HG02759 (cell line): ENCODE data around the gene PODN.

Experiments used
- ATAC-seq: cut with Tn5 transposase; IDR thresholded peaks from one replicate; pipeline ENCODE4 v1.9.1; 2021; ENCODE audit warnings: mild to moderate bottlenecking, moderate library complexity; ENCODE audit not compliant: unreplicated experiment

The PODN gene

DNA sequence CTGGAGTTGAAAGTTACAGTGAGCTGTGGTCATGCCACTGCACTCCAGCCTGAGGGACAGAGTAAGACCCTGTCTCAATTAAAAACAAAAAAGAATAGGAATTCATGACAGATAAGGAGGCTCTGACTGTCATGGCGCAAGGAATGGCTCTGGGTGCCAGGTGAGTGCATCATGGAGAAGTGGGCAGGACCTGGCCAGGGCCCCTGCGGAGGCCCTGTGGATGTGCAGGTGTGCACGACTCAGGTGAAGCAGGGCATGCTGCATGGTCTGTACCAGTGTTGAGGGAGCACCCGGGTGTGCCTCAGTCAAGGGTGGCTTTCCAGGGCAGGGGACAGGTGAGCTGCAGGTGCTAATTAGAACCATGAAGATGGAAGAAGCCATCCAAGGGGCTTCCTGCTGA lies 66.4 kb downstream of the PODN start:
- ATAC-seq: no peak

DNA sequence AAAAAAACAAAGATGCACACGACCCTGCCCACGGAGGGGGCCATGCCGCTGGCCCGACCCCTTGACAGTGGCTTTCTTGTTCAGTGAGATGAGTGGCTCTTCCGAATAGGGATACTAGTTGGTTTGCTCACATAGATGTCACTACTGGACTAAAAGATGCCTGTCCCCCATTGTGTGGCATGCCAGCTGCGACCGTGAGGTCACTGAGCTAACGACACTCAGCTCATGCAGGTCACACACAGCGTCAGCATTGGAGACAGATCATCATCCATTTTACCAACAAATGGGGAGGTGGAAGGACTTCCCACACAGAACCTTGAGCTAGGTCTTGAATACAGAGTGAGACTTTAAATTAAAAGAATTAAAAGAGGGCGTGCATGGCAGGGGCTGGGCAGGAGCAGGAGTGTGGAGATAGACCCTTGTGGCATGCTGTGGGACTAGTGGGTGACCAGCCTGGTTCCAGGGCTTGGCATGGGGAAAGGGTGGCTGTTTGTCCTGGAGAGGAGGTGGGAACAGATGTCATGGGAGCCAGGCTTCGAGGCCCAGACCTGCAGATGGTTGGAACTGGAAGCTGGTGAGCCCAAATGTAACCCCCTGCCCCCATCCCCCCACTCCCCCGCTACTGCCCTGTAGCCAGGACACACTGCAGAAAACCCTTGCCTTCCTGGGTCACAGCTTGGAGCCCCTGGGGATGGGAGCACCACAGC lies 68.0 kb downstream of the PODN start:
- no peak for ATAC-seq

DNA sequence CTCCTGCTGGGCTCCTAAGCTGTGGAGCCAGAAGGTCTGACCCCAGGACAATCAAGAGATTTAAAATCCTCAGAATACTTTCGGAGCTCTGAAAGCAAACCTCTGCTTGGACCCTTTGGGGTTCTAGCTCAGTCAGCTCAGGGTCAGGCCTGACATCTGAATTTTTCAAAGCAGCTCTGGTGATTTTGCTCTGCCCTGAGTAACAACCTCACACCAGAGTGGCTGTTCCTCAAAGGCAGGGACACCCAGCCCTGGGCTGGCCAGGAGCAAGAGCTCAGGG lies 68.5 kb downstream of the PODN start:
- ATAC-seq: no peak

DNA sequence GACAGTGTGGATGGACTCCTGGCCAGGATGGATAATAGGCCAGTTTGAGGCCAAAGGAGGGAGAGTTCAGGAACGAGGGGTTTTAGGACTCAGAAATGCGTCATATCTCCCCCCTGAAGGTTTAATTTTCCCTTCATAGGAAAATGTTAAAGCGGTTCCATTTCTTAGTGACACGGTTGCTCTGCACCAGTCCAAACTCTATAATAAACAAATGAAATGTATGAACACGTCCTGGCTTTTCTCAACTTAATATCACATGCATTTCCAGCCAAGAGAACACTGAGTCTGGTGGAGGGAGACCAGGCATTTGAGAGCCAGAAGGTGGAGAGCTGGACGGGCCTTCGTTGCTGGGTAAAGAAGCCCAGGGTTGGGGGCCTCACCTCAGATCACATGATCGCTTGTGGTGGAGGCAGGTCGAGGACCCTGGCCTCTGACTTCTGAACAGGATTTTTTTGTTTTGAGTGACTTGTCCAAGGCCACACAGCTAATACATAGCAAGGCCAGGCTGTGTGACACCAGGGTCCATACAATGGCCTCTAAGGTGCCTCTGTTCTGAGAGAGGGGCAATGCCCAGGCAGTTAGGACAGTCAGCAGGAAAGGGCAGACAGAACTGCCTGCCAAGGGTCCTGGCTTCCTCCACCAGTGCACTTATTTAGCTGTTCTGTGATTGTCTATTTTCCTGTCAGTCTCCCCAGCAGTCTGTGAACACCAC lies 69.0 kb downstream of the PODN start:
- ATAC-seq: no peak

DNA sequence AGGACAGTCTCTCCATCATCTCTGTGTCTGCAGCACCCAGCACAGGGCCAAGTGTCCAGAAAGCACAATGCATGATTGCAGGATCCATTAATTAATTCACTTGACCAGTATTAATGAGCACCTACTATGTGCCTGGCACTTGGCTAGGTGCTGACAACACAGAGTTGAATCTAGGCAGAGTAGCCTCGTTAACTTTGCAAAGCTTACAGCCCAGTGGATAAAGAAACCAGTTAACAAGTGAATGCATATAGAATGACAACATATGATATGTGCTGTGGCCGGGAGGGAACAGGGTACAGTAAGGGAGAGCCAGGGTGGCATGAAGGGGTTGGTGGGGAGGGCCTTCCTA lies 69.6 kb downstream of the PODN start:
- ATAC-seq: no peak

DNA sequence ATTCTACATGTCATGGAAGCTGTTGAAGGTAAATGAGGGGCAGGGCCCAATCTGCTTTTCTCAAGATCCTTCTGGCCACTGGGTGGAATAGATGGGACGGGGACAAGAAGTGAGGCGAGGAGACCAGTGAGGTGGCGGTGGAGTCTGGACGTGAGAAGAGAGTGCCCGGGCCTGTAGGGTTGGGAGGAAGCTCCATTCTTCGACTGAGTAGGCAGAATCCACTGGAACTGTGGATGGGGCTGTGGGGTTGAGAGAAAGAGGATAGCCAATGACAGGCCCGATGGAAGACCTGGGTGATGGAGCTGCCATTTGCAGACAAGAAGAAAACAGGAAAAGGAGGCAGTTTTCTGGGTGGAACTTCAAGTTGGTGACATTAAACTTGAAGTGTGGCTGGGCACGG lies 70.2 kb downstream of the PODN start:
- no peak for ATAC-seq

DNA sequence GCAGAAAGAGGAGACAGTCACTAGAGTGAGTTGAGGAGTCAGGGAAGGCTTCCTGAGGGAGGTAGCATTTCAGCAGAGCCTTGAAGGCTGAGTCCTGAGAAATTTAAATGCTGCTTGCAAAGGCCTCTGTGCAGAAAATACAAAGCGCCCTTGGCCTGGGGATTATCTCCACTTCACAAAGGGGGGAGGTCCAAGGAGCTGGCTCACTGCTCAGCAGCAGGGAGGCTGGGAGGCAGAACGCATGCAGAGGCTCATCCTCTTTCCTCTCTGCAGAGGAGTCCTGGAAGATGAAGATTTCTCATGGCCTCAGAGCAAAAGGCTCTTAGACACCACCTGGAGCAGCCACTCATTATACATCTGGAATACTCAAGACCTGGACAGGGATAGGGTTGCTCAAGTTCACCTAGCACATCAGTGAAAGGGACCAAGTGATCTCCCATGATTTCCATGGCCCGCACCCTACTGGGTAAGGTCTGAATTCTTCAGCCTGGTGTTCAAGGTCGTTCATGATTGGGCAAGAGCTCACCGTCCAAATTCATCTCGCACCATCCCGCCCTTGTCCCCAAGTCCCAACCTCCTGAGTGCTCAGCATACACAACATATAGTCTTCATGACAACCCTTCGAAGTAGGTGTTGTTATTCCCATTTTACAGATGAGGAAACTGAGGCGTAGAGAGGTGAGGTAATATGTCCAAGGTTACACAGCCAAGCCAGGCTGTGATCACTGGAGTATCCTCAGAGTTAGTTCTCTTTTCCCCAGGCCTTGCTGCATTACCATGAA lies 71.4 kb downstream of the PODN start:
- ATAC-seq: no peak

DNA sequence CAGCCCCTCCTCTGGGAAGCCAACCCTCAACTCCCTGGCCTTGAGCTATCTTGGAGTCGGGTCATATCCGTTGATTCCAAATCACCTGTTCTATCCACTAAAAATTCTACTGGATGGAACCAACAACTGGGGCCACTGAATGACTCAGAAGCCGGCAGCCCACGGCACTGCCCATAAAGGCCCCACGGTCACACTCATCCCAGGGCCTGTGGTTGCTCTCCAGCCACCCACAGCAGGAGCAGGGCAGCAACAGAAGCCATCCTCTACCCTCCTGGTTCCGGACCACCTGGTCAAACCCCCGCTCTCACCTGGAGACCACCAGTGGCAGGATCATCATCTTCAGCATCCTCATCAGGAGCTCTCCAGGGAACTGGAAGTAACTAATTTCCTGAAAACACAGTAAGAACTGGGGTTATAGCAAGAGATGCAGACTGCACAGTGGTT lies 72.1 kb downstream of the PODN start:
- ATAC-seq: no peak
